ENCODE data around the gene APOBEC3G.

APOBEC3G gene

DNA sequence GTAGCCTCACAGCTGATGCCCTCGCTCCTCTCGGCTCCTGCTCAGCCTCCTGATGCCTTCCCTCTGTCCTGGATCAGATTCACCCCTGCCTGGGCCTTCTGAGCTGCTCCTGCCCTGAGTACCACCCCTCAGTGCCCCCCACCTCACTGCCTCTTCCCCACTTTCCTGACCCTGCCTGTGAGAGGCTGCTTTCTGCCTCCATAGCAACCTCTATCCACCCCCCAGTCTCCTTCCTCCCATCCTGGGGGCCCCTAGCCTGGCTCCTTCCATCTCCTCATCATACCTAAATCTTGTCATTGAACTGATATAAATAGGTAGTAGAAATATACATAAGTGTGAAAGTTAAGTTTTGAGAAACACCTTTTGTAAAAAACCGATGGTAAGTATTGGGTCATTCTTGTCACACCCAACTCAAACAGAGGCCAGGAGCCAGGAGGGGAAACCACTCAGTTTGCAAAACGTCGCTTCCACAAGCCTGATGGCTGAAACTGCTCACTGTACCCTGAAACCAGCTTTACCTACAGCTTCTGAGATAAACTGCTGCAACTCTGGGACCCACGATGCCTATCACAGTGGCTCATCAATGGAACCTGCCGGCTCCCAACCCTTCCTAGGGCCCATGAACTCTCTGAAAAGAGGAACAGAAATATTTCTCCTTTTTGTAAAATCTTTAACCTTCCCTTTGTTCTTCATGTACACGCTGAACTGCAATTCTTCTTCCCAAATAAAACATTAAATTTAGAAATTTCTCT, 15.2 kb downstream of the APOBEC3G start:
- no peak for DNase-seq

DNA sequence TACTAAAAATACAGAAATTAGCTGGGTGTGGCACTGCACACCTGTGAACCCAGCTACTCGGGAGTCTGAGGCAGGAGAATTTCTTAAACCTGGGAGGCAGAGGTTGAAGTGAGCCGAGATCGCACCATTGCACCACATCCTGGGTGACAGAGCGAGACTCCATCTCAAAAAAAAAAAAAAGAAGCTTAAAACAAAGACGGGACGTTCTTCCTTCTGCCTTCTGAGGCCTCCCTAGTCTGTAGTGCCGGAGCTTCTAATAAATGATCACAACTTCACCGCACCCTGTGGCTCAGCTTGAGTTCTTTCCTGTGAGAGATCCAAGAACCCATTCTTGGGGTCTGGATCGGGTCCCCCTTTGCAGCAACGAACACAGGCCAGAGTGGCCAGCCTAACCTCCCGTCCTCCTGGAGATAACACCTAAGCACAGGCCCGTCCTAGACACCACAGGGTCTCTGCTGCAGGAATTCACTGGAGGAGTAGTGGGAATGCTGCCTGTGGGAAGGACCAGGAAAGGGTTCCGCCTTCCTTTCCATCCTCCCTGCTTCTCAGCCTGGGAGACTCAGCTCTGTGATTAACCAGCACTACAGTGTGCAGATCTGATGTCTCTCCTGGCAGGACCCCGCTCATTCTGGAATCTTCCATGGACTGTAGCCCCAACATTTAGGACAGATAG, 17.8 kb downstream of the APOBEC3G start:
- DNase-seq = peak; percentile 59

DNA sequence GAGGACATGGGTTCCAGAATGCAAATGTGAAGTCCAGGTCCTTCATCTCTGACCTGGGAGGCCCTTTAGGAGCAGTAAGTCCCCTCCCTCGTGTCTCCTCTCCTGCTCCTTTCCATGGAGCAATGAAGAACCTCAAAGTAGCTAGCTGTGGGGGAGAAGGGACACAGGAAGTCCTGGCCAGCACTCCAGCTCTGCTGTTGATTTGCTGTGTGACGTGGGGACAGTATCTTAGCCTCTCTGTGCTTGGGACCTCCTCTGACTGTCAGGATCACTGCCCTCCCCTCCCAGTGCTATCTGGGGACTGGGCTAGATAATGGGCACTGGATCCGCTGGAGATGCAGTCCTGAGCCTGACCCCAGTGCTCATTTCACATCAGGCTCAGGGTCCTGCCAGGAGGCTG, 18.9 kb downstream of the APOBEC3G start:
- DNase-seq = no peak

DNA sequence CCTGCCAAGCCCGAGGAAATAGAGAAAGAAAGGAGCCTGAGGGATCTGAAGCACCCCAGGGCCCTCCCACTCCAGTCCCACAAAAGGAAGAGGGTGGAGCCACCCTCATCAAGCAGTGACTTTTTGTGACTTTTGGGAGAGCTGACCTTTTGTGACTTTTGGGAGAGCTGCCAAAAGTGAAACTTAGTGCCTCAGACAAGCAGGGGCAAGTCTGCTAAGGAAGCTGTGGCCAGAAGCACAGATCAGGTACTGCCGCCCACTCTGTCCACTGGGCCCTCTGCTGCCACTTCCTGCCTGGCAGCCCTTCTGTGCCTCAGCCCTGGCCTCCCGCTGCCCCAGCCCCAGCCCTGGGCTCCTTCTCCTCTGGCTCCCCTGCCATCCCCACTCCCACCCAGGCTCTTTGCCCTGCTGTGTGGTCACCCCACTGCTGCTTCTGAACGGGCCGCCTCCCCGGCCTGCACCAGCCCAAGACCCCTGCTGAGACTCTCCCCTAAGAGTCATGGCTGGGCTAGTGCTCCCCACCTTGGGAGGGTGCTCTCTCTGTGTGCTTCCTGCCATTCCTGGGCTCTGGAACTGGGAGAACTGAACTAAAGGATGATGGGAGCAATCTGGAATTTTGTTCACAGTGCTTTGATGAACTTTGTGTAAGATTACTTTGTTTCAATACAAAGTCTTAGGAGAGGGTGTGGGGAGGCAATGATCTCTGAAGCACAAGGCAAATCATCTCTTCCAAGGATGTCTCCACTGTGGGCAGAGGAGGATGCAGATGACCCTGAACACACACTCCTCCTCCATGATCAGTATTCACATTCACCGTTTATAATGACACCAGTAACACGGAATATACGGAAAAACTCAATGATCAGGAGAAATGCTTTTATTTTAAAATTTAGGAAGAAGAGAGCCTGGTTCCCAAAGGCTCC, 20.3 kb downstream of the APOBEC3G start, which contains the start of gene APOBEC3H:
Gene APOBEC3H (plus strand): TSS at position 147 of the 923 bp plus-strand sequence. CDS start 3,035 bp downstream, outside the sequence.
- DNase-seq = peak; percentile 61

DNA sequence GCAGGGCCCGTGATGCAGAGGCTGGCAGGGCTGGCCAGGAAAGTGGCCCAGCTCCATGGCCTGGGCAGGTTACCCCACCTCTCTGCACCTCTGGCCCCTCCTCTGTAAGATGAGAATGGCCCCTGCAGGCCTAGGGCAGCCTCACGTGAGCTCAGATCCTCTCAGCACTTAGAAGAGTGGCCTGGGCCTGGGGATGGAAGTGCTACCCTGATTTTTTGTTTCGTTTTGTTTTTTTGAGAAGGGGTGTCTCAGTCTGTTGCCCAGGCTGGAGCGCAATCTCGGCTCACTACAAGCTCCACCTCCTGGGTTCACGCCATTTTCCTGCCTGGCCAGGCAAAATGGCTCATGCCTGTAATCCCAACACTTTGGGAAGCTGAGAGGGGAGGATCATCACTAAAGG, 21.0 kb downstream of the APOBEC3G start:
- DNase-seq = no peak

GRCh38 chr22:39098576-39098975, 21.5 kb downstream of the APOBEC3G start:
- DNase-seq = no peak

DNA sequence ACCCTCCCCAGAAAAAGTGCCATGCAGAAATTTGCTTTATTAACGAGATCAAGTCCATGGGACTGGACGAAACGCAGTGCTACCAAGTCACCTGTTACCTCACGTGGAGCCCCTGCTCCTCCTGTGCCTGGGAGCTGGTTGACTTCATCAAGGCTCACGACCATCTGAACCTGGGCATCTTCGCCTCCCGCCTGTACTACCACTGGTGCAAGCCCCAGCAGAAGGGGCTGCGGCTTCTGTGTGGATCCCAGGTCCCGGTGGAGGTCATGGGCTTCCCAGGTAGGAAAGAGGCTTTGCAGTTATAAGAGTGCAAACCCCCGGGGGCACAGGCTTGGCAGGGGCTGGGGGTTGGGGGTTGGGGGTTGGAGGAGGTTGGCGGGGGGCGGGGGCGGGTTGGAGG, 24.2 kb downstream of the APOBEC3G start:
- DNase-seq = no peak

GRCh38 chr22:39103431-39103830, 26.4 kb downstream of the APOBEC3G start:
- no peak for DNase-seq

DNA sequence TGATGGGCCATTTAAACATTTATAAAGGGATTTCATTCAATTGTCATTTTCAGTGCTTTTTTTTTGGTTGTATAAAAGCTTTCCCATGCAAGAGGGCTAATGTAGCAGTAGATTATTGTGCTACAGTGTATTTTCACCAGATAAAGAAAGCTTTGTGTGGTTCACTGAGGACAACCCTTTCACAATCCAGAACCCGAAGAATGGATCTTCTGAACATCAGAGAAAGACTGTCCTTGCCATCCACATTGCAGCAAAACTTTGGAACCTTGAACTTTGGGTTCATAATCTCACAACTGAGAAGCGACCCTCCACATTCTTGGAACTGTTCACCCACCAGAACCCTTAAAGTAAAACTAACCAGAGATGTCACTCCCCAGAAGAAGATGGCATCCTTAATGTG, 29.3 kb downstream of the APOBEC3G start:
- no peak for DNase-seq

DNA sequence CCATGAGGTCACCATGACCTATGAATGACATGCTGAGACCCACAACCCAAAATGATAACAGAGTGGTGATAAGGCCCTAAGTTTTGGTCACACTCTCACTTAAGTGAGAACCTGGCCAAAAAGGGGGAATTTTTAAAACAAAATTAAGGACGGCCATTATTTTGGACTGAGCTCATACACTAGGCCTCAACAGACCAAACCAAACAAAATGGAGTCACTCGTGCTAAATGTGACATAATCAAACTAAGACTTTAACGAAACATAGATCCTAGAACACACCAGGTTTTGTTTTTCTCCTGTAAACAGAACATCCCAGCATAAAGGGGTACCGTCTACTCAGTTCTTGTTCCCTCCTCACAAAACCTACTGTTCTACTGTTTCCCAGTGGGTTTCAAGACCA, 31.4 kb downstream of the APOBEC3G start:
- DNase-seq = no peak

GRCh38 chr22:39109361-39109760, 32.3 kb downstream of the APOBEC3G start:
- DNase-seq = no peak

DNA sequence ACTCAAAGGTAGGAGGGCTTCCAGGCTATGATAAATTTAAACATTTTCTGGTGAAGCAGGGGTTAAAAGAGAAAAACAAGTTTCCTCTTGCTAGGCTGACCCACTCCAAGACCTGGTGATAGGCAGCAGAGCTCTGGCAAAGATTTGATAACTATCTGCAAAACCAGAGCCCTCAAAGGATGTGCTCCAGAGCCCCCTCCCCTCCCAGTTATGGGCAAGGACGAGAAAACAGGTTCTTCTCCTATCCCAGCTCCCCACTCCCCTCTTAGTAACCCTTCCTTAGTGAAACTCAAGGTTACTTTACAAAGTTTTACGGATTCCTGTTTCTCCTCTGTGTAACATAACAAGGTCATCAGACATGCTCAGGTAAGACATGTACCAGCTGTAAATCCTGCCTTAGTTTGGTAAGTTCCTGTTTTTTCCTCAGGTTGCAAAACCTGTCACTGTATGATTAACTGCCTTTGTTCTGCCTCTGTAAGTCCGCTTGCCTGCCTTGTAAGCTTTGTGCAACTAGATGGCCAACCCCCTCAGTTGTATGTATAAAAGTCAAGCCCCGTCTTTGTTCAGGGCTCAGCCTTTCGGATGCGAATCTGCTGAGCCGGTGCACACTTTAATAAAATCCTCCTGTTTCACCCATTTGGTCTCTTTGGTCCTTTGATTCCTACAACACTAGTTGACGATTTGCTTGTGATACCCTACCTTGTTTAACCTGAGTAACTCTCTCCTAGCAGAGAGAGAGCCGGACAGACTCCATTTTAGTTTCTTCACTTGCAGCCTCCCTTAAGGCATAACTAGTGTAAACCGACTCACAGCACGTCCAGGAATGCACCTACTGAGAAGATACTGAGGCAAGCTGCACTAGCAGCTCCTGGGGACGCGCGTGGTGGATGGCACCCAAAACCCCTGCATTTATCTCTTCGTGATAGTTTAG, 33.8 kb downstream of the APOBEC3G start:
- DNase-seq = no peak

- no peak for DNase-seq
These were observed 37.0 kb downstream of the APOBEC3G start for GRCh38 chr22:39114112-39114511.

DNA sequence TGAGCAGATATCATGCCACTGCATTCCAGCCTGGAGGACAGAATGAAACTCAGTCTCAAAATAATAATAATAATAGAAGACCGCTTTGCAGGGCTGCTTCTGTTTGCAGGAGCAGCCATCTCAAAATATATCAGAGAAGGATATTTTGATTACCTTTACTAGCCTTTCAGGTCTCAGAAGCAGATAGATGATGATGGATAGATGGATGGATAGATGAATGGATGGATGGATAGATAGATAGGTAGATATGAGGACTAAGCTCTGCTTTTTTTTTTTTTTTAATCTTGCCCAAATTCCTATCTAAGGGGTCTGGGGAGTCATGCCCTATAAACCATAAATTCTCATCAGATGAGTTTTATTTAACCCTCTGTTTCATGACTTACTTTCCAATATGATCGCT, 38.5 kb downstream of the APOBEC3G start:
- no peak for DNase-seq

DNA sequence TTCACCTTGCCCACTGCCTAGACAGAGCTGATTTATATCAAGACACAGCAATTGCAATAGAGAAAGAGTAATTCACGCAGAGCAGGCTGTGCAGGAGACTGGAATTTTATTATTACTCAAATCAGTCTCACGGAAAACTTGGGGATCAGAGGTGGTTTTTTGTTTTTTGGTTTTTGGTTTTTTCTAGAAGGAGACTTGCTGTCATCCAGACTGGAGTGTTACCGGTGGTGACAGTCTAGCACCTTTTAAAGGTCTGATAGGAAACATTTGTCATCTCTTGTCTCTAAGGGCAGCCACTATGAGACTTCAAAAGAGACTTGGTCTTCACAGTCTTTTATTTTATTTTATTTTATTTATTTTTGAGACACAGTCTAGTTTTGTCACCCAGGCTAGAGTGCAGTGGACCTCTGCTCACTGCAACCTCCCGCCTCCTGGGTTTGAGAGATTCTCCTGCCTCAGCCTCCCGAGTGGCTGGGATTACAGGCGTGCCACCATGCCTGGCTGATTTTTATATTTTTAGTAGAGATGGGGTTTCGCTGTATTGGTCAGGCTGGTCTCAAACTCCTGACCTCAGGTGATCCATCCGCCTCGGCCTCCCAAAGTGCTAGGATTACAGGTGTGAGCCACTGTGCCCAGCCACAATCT, 39.0 kb downstream of the APOBEC3G start:
- DNase-seq = peak; percentile 69

DNA sequence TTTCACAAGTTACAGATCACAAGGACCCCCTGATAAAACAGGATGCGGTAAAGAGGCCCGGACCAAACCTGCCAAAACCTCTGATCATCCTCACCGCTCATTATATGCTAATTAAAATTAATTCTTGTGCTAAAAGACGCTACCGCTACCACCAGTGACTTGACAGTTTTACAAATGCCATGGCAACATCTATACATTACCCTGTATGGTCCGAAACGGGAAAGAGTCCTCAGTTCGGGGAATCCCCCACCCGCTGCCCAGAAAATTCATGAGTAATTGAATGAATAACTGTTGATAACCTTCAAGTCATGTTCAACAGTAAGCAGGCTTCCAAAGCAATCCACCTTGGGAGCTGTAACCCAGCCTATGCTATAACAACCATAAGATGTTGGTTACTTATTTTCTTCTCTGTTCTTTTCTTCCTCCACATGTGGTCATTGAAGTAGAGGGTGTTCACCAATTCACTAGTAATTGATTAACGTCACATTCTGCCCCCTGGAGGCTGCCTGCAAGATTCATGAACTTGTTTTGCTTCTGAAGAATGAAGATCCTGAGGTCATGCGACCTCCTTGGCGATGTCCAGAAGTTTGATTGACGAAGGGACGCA, 40.6 kb downstream of the APOBEC3G start:
- DNase-seq = peak; percentile 87

DNA sequence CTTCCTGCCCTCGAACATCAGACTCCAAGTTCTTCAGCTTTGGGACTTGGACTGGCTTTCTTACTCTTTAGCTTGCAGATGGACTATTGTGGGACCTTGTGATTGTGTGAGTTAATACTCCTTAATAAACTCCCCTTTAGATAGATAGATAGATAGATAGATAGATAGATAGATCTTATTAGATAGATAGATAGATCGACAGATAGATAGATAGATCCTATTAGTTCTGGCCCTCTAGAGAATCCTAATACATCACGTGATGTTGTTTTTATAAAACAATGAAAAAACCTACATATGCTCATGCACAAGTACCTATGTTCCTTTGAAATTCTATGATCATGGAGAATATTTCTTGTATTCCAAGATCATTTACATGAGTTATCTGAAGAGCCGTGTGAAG, 43.9 kb downstream of the APOBEC3G start:
- no peak for DNase-seq

- no peak for DNase-seq
These were observed 45.8 kb downstream of the APOBEC3G start for GRCh38 chr22:39122772-39123470.

GRCh38 chr22:39123751-39124581, 46.9 kb downstream of the APOBEC3G start:
- DNase-seq = no peak

GRCh38 chr22:39125622-39126021, 48.5 kb downstream of the APOBEC3G start:
- no peak for DNase-seq
